AG04449 (cell line): Measurements from ENCODE around the gene SOX18.
A peak's percentile ranks its signal among the peaks of the same experiment; 100 is the strongest.

Source experiments
- CTCF ChIA-PET: fragments of 350-600 bp; formaldehyde crosslinking; extraction: SDS; loops from one replicate; lab custom pipeline; 2021; ENCODE audit warnings: antibody characterized with exemption; lab: Yijun Ruan, JAX
- POLR2A ChIA-PET: fragments of 400-600, 350-600 bp; formaldehyde crosslinking; extraction: SDS; loops from one replicate; lab custom pipeline; 2020; ENCODE audit warnings: antibody characterized with exemption, inconsistent platforms; lab: Yijun Ruan, JAX
- DNase-seq: peaks from one replicate; pipeline ENCODE4 v3.0.0-alpha.2; 2010; ENCODE audit warnings: low read depth, low spot score
- H3K4me3 ChIP-seq: 2 replicates; pipeline ENCODE4 v1.5.1; 2011; ENCODE audit warnings: low read depth, mild to moderate bottlenecking, control low read depth, low read length
- CTCF ChIP-seq: IDR thresholded peaks from one replicate; pipeline ENCODE4 v1.5.1; 2011; ENCODE audit warnings: mild to moderate bottlenecking, moderate library complexity, low read length, control low read depth, inconsistent platforms; ENCODE audit not compliant: insufficient read depth; ENCODE audit errors: missing control alignments

SOX18 gene

GRCh38 chr20:64062596-64063388 lies 13.4 kb upstream of the SOX18 start, which contains the start of gene TCEA2:
TCEA2 (plus strand) TSS chr20:64063198; CDS start chr20:64063313, 115 bp downstream.
- ChIA-PET CTCF (interaction anchor here (0.7 to 7.3 kb wide), 8 partner anchors 9 to 89 kb away, joined by 3 to 54 read pairs (median 4); partner anchors contain the start of gene LKAAEAR1), POLR2A (interaction anchor here (0.6 to 1.5 kb wide), 8 partner anchors 8 to 322 kb away, joined by 3 to 6 read pairs (median 3); no protein-coding TSS in a partner anchor)
- TF ChIP-seq CTCF, result no peak
- DNase-seq, result peak; percentile 68
- peak within 1 kb of the TSS; percentile 84 for H3K4me3 ChIP-seq

DNA sequence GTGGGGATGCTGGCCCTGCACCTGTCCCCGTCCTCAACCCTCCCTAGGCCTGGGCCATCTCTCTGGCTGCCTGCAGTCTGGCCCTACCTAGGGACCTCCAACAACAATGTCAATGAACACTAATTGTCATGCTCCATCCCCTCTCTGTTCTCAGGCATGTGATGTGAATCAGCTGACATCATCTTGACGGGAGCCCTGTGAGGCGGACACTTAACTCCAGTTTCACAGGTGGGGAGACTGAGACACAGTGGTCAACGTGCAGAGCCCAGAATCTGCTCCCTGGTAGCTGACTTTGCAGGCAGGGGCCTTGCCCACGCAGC lies 12.8 kb upstream of the SOX18 start:
- no peak for DNase-seq
- no peak for TF ChIP-seq CTCF
- peak overlapping the region; percentile 66 for H3K4me3 ChIP-seq
- ChIA-PET CTCF (interaction anchor here (0.7 to 7.3 kb wide), 9 partner anchors 9 to 88 kb away, joined by 3 to 54 read pairs (median 3); partner anchors contain the start of genes LKAAEAR1 and RGS19), POLR2A (interaction anchor here (0.6 to 1.5 kb wide), 6 partner anchors 8 to 57 kb away, joined by 3 to 6 read pairs (median 3); no protein-coding TSS in a partner anchor)

DNA sequence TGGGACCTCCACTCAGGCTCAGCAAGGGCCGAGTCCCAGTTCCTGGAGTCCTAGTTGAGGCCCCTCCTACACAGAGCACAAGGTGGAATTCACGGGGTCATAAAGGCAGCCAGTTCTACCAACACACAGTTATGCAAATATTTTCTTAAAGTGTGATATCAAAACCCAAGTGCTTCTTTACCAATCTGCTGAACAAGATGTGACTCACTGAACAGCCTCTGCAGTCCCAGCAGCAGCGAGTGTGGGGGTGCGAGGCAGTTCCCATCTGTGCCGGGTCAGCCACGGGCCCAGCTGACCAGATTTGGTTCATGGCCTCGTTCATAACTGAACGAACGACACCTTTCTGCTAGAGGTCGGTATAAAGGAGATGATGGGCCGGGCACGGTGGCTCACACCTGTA lies 9.1 kb upstream of the SOX18 start:
- DNase-seq, result no peak
- TF ChIP-seq CTCF, result no peak
- no peak overlapping the region for H3K4me3 ChIP-seq
- CTCF ChIA-PET, result interaction anchor here (0.8 to 7.3 kb wide), 7 partner anchors 8 to 78 kb away, joined by 3 to 54 read pairs (median 6); partner anchors contain the start of genes LKAAEAR1, PRPF6 and SAMD10
- POLR2A ChIA-PET, result no interaction called here

GRCh38 chr20:64057628-64058498 lies 8.4 kb upstream of the SOX18 start:
- peak; percentile 95 for TF ChIP-seq CTCF
- H3K4me3 ChIP-seq, result no peak overlapping the region
- DNase-seq, result no peak
- POLR2A ChIA-PET, result no interaction called here
- CTCF ChIA-PET, result interaction anchor here (0.6 to 7.3 kb wide), 17 partner anchors 8 to 101 kb away, joined by 3 to 54 read pairs (median 4); partner anchors contain the start of genes LKAAEAR1, OPRL1, PRPF6 and RGS19

GRCh38 chr20:64056889-64057627 lies 7.6 kb upstream of the SOX18 start:
- CTCF ChIA-PET, result interaction anchor here (0.6 to 7.3 kb wide), 19 partner anchors 9 to 100 kb away, joined by 3 to 54 read pairs (median 4); partner anchors contain the start of genes LKAAEAR1, OPRL1, PRPF6 and RGS19
- no peak for DNase-seq
- POLR2A ChIA-PET, result no interaction called here
- no peak overlapping the region for H3K4me3 ChIP-seq
- no peak for TF ChIP-seq CTCF
